RWPE2 (cell line): ENCODE measurements around the gene CENPI.

ENCODE experiments used
- ATAC-seq: fragments of 200-7000 bp; cut with Tn5 transposase; 3 replicates; pipeline ENCODE4 v1.9.1; 2021; ENCODE audit warnings: low read depth
- DNase-seq: peaks from one replicate; pipeline ENCODE4 v3.0.0-alpha.2; 2020; ENCODE audit warnings: low spot score
- H3K27ac ChIP-seq: fragments of 450-650 bp; 2 replicates; pipeline ENCODE4 v1.5.1; 2017; ENCODE audit warnings: mild to moderate bottlenecking; ENCODE audit not compliant: poor library complexity, severe bottlenecking
- H3K27me3 ChIP-seq: fragments of 250-450 bp; sonication (Bioruptor Pico); 2 replicates; pipeline ENCODE4 v1.5.1; 2021; ENCODE audit warnings: mild to moderate bottlenecking, moderate library complexity; ENCODE audit not compliant: insufficient read depth, poor library complexity, severe bottlenecking
- H3K36me3 ChIP-seq: fragments of 250-450 bp; sonication (Bioruptor Pico); 2 replicates; pipeline ENCODE4 v1.5.1; 2020; ENCODE audit warnings: low read depth, mild to moderate bottlenecking, moderate library complexity
- H3K4me1 ChIP-seq: fragments of 250-450 bp; sonication (Bioruptor Pico); 2 replicates; pipeline ENCODE4 v1.5.1; 2021; ENCODE audit warnings: mild to moderate bottlenecking, moderate library complexity; ENCODE audit not compliant: insufficient read depth, poor library complexity, severe bottlenecking
- H3K4me3 ChIP-seq: fragments of 250-450 bp; sonication (Bioruptor Pico); 2 replicates; pipeline ENCODE4 v1.5.1; 2021; ENCODE audit warnings: mild to moderate bottlenecking, moderate library complexity; ENCODE audit not compliant: severe bottlenecking
- H3K9me3 ChIP-seq: fragments of 250-450 bp; sonication (Bioruptor Pico); 2 replicates; pipeline ENCODE4 v1.5.1; 2021; ENCODE audit warnings: mild to moderate bottlenecking, moderate library complexity; ENCODE audit not compliant: severe bottlenecking
- CTCF ChIP-seq: fragments of 450-650 bp; IDR thresholded peaks from one replicate; pipeline ENCODE4 v1.5.1; 2017; ENCODE audit warnings: mild to moderate bottlenecking, moderate library complexity; ENCODE audit not compliant: poor library complexity, severe bottlenecking

Gene CENPI

GRCh38 chrX:101080326-101081124 lies 17.5 kb upstream of the CENPI start:
- Histone ChIP-seq H3K9me3 (no peaks in the 10 kb centered on the region), H3K36me3 (no peaks in the 10 kb centered on the region), H3K27me3 (no peaks in the 10 kb centered on the region), H3K4me1 (no peaks in the 10 kb centered on the region), H3K27ac (no peak overlapping the region), H3K4me3 (no peak overlapping the region)
- no peak for ATAC-seq
- TF ChIP-seq CTCF, result no peak
- DNase-seq, result no peak

GRCh38 chrX:101081231-101081630 lies 16.8 kb upstream of the CENPI start:
- Histone ChIP-seq H3K4me3 (no peak overlapping the region), H3K4me1 (no peaks in the 10 kb centered on the region), H3K27ac (no peak overlapping the region), H3K27me3 (no peaks in the 10 kb centered on the region), H3K9me3 (no peaks in the 10 kb centered on the region), H3K36me3 (no peaks in the 10 kb centered on the region)
- no peak for DNase-seq
- TF ChIP-seq CTCF, result no peak
- no peak for ATAC-seq

GRCh38 chrX:101091817-101092216 lies 6.2 kb upstream of the CENPI start:
- no peak for TF ChIP-seq CTCF
- no peak for ATAC-seq

GRCh38 chrX:101108284-101108683 lies 10.3 kb downstream of the CENPI start:
- H3K27ac ChIP-seq, result no peak overlapping the region
- no peak for TF ChIP-seq CTCF
- H3K9me3 ChIP-seq, result no peaks in the 10 kb centered on the region
- ATAC-seq (no peak), DNase-seq (no peak)
- no peaks in the 10 kb centered on the region for H3K4me1 ChIP-seq
- no peak overlapping the region for H3K4me3 ChIP-seq
- H3K27me3 ChIP-seq, result no peaks in the 10 kb centered on the region
- H3K36me3 ChIP-seq, result peaks cover 43% of the 10 kb centered on the region

More at GRCh38 chrX:101091817-101092216, 6.2 kb upstream of the CENPI start:
- H3K4me1 ChIP-seq, result no peaks in the 10 kb centered on the region
- H3K9me3 ChIP-seq, result no peaks in the 10 kb centered on the region
- no peaks in the 10 kb centered on the region for H3K36me3 ChIP-seq
- H3K27ac ChIP-seq, result no peak overlapping the region
- no peak overlapping the region for H3K4me3 ChIP-seq
- H3K27me3 ChIP-seq, result no peaks in the 10 kb centered on the region
- DNase-seq, result no peak

GRCh38 chrX:101117701-101118100 lies 19.7 kb downstream of the CENPI start:
- Histone ChIP-seq H3K36me3 (peaks cover 33% of the 10 kb centered on the region), H3K27ac (no peak overlapping the region), H3K4me1 (no peaks in the 10 kb centered on the region), H3K27me3 (no peaks in the 10 kb centered on the region), H3K4me3 (no peak overlapping the region), H3K9me3 (no peaks in the 10 kb centered on the region)
- no peak for DNase-seq
- TF ChIP-seq CTCF, result no peak
- no peak for ATAC-seq
